ENCODE data around the gene ZCCHC7.
A peak's percentile ranks its signal among the peaks of the same experiment; 100 is the strongest.
"Not testable (repeated sequence)": the region's sequence is repeated elsewhere in the genome, so short reads cannot be mapped to it uniquely, and the experiment has no call there.

ZCCHC7 gene
- total RNA-seq = 65.3 to 71.2 reads per million in 2 donors

- peak; percentile 93 for DNase-seq
Measured at GRCh38 chr9:37119907-37120842, at the start of gene ZCCHC7. ZCCHC7 (plus strand) TSS chr9:37120574.

GRCh38 chr9:37074790-37075189 lies 45.6 kb upstream of the ZCCHC7 start:
- not testable (repeated sequence) for DNase-seq

GRCh38 chr9:37079370-37080164 lies 40.8 kb upstream of the ZCCHC7 start:
- peak; percentile 71 for DNase-seq

GRCh38 chr9:37080165-37080628 lies 40.2 kb upstream of the ZCCHC7 start:
- not testable (repeated sequence) for DNase-seq

- DNase-seq = not testable (repeated sequence)
Measured at GRCh38 chr9:37081507-37081906, 38.9 kb upstream of the ZCCHC7 start.

- no peak for DNase-seq
Measured at GRCh38 chr9:37082214-37082765, 38.1 kb upstream of the ZCCHC7 start.

GRCh38 chr9:37083654-37084053 lies 36.7 kb upstream of the ZCCHC7 start:
- no peak for DNase-seq

GRCh38 chr9:37085233-37085632 lies 35.1 kb upstream of the ZCCHC7 start:
- DNase-seq = no peak

GRCh38 chr9:37092714-37093295 lies 27.6 kb upstream of the ZCCHC7 start:
- DNase-seq = not testable (repeated sequence)

GRCh38 chr9:37094751-37095150 lies 25.6 kb upstream of the ZCCHC7 start:
- DNase-seq = no peak

GRCh38 chr9:37096628-37097027 lies 23.7 kb upstream of the ZCCHC7 start:
- DNase-seq = no peak

- no peak for DNase-seq
Measured at GRCh38 chr9:37097294-37097693, 23.1 kb upstream of the ZCCHC7 start.

- no peak for DNase-seq
Measured at GRCh38 chr9:37100327-37100726, 20.0 kb upstream of the ZCCHC7 start.

GRCh38 chr9:37100741-37101140 lies 19.6 kb upstream of the ZCCHC7 start:
- no peak for DNase-seq

- no peak for DNase-seq
Measured at GRCh38 chr9:37102486-37102885, 17.9 kb upstream of the ZCCHC7 start.

GRCh38 chr9:37104183-37104889 lies 16.0 kb upstream of the ZCCHC7 start:
- DNase-seq = no peak

GRCh38 chr9:37105234-37105633 lies 15.1 kb upstream of the ZCCHC7 start:
- no peak for DNase-seq

GRCh38 chr9:37107701-37108100 lies 12.7 kb upstream of the ZCCHC7 start:
- DNase-seq = no peak

- DNase-seq = not testable (repeated sequence)
Measured at GRCh38 chr9:37114442-37114841, 5.9 kb upstream of the ZCCHC7 start.

GRCh38 chr9:37117956-37118355 lies 2.4 kb upstream of the ZCCHC7 start:
- no peak for DNase-seq

GRCh38 chr9:37119360-37119759 lies 1.0 kb upstream of the ZCCHC7 start:
- no peak for DNase-seq

GRCh38 chr9:37120843-37121335 lies 515 bp downstream of the ZCCHC7 start:
- not testable (repeated sequence) for DNase-seq
